Neural progenitor cell (in vitro differentiated cells): ENCODE data around the gene PLD6. TPM values are rescaled to one million over a fixed set of nuclear protein-coding genes. Genes with fewer than 3 reads are reported as not detected.

ENCODE experiments used
- DNase-seq: peaks from one replicate; pipeline ENCODE4 v3.0.0-alpha.2; 2016; ENCODE audit warnings: low spot score
- H2AFZ ChIP-seq: fragments of 200-600 bp; sonication (generic); replicated peaks from 2 replicates; pipeline ENCODE4 v1.6.1; 2016; ENCODE audit warnings: antibody characterized with exemption
- H3F3A ChIP-seq: fragments of 200-600 bp; sonication (generic); 2 replicates; pipeline ENCODE4 v1.6.1; 2016; ENCODE audit warnings: antibody characterized with exemption, low read depth
- H3K27ac ChIP-seq: fragments of 200-600 bp; sonication (generic); 2 replicates; pipeline ENCODE4 v1.5.1; 2016; ENCODE audit warnings: mild to moderate bottlenecking
- H3K27me3 ChIP-seq: fragments of 200-600 bp; sonication (generic); 2 replicates; pipeline ENCODE4 v1.6.1; 2016; ENCODE audit warnings: mild to moderate bottlenecking, moderate library complexity
- H3K36me3 ChIP-seq: fragments of 200-600 bp; sonication (generic); 2 replicates; pipeline ENCODE4 v1.5.1; 2016
- H3K4me1 ChIP-seq: fragments of 200-600 bp; sonication (generic); 2 replicates; pipeline ENCODE4 v1.6.1; 2016; ENCODE audit warnings: mixed run types
- H3K4me2 ChIP-seq: fragments of 200-600 bp; sonication (generic); 2 replicates; pipeline ENCODE4 v1.6.1; 2016
- H3K4me3 ChIP-seq: fragments of 200-600 bp; sonication (generic); 2 replicates; pipeline ENCODE4 v1.5.1; 2016
- H3K79me2 ChIP-seq: fragments of 200-600 bp; sonication (generic); 2 replicates; pipeline ENCODE4 v1.6.1; 2016; ENCODE audit warnings: low read depth
- H3K9ac ChIP-seq: fragments of 200-600 bp; sonication (generic); 2 replicates; pipeline ENCODE4 v1.6.1; 2016
- H3K9me3 ChIP-seq: fragments of 200-600 bp; sonication (generic); 2 replicates; pipeline ENCODE4 v1.5.1; 2016; ENCODE audit warnings: low read depth
- H4K20me1 ChIP-seq: fragments of 200-600 bp; sonication (generic); 2 replicates; pipeline ENCODE4 v1.6.1; 2016; ENCODE audit warnings: low read depth
- H3K27ac Mint-ChIP-seq: 3 replicates; pipeline ENCODE4 v1.8.0; 2021; ENCODE audit warnings: mixed read lengths
- H3K27me3 Mint-ChIP-seq: 2 replicates; pipeline ENCODE4 v1.8.0; 2022; ENCODE audit warnings: low read depth, mild to moderate bottlenecking, inconsistent platforms, moderate library complexity, mixed read lengths; ENCODE audit not compliant: insufficient read depth
- H3K36me3 Mint-ChIP-seq: 3 replicates; pipeline ENCODE4 v1.8.0; 2021; ENCODE audit warnings: mixed read lengths
- H3K4me1 Mint-ChIP-seq: 3 replicates; pipeline ENCODE4 v1.8.0; 2021; ENCODE audit warnings: mixed read lengths
- H3K4me3 Mint-ChIP-seq: 3 replicates; pipeline ENCODE4 v1.8.0; 2021; ENCODE audit warnings: mild to moderate bottlenecking, moderate library complexity, mixed read lengths
- H3K9me3 Mint-ChIP-seq: 3 replicates; pipeline ENCODE4 v1.8.0; 2020; ENCODE audit warnings: mixed read lengths
- EZH2 ChIP-seq: fragments of 200-600 bp; sonication (generic); IDR thresholded peaks from 2 replicates; pipeline ENCODE4 v1.6.1; 2017; ENCODE audit warnings: antibody characterized with exemption, mild to moderate bottlenecking, moderate library complexity
- EZH2phosphoT487 ChIP-seq: fragments of 200-600 bp; sonication (generic); IDR thresholded peaks from 2 replicates; pipeline ENCODE4 v1.6.1; 2017; ENCODE audit warnings: antibody characterized with exemption
- total RNA-seq: library from RNA; depleted of rRNA; stranded (reverse); fragments of >200 nt; gene quantifications from 2 replicates; pipeline ENCODE4 v1.2.3, GENCODE V29; 2015; ENCODE audit warnings: low replicate concordance
- TF ChIP-seq, protein P1 (sequence below): fragments of 200-600 bp; sonication (generic); IDR thresholded peaks from 2 replicates; pipeline ENCODE4 v1.5.1; 2017; ENCODE audit warnings: antibody characterized with exemption, mild to moderate bottlenecking

PLD6 gene
- total RNA-seq, 1 donor from 2014 or later: 1.2 TPM

DNA sequence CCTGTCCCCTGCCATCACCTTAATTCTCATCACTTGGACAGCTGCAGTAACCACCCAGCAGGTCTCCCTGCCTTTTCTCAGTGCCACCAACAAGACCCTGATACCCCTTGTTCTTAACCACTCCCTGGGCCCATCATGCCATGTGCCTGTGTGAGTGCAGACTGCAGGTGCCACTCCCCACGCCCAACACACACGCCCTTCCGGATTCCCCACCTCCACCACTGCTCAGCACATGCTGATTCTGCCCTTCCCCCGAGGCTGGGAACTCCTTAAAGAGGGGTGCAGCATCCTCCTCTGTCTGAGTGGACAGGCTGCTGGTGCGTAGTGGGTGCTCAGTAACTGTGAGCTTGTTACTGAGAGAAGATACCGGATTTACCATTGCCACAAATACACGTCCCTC is 52.4 kb downstream of the PLD6 start:
- Histone ChIP-seq H3K4me2 (no peak overlapping the region), H3K27ac (no peak overlapping the region), H3K36me3 (no peaks in the 10 kb centered on the region), H3K27me3 (no peaks in the 10 kb centered on the region), H3F3A (no peaks in the 10 kb centered on the region), H4K20me1 (no peaks in the 10 kb centered on the region), H3K79me2 (no peaks in the 10 kb centered on the region), H3K4me1 (no peaks in the 10 kb centered on the region), H3K9ac (no peak overlapping the region), H3K9me3 (no peaks in the 10 kb centered on the region), H2AFZ (no peak overlapping the region), H3K4me3 (no peak overlapping the region)
- H3K27ac Mint-ChIP-seq: no peak overlapping the region
- DNase-seq: no peak
- no peaks in the 10 kb centered on the region for H3K4me1 Mint-ChIP-seq
- H3K9me3 Mint-ChIP-seq: no peaks in the 10 kb centered on the region
- H3K36me3 Mint-ChIP-seq: peaks cover 39% of the 10 kb centered on the region
- no peak for TF ChIP-seq EZH2
- TF ChIP-seq, protein P1, sequence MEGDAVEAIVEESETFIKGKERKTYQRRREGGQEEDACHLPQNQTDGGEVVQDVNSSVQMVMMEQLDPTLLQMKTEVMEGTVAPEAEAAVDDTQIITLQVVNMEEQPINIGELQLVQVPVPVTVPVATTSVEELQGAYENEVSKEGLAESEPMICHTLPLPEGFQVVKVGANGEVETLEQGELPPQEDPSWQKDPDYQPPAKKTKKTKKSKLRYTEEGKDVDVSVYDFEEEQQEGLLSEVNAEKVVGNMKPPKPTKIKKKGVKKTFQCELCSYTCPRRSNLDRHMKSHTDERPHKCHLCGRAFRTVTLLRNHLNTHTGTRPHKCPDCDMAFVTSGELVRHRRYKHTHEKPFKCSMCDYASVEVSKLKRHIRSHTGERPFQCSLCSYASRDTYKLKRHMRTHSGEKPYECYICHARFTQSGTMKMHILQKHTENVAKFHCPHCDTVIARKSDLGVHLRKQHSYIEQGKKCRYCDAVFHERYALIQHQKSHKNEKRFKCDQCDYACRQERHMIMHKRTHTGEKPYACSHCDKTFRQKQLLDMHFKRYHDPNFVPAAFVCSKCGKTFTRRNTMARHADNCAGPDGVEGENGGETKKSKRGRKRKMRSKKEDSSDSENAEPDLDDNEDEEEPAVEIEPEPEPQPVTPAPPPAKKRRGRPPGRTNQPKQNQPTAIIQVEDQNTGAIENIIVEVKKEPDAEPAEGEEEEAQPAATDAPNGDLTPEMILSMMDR: no peak
- TF ChIP-seq EZH2phosphoT487: no peak
- peaks cover 4% of the 10 kb centered on the region for H3K27me3 Mint-ChIP-seq
- H3K4me3 Mint-ChIP-seq: no peak overlapping the region

DNA sequence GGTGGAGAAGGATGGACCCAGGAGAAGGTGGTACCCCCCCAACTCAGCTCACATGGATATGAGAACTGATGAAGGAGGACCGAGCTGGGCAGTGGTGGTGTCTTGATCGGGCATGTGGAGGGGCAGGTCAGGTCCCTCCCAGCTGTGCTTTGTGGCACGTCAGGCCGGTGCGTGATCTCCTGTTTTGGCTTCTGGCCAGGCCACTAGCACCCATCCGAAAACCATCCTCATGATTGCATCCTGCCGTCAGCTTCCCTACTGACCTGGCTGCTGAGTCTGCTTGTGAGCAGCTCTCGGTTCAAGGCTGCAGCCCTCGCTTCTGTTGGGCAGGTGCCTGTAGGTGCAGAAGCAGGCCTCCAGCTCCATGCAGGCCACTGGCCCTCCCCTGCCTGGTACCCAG is 53.1 kb downstream of the PLD6 start:
- H3K27ac ChIP-seq: no peak overlapping the region
- H4K20me1 ChIP-seq: no peaks in the 10 kb centered on the region
- Mint-ChIP-seq H3K36me3 (peaks cover 40% of the 10 kb centered on the region), H3K27ac (no peak overlapping the region), H3K9me3 (no peaks in the 10 kb centered on the region), H3K4me1 (no peaks in the 10 kb centered on the region), H3K4me3 (no peak overlapping the region), H3K27me3 (peaks cover 4% of the 10 kb centered on the region)
- H3K9me3 ChIP-seq: no peaks in the 10 kb centered on the region
- H3K27me3 ChIP-seq: no peaks in the 10 kb centered on the region
- no peak overlapping the region for H2AFZ ChIP-seq
- no peak overlapping the region for H3K4me2 ChIP-seq
- no peaks in the 10 kb centered on the region for H3F3A ChIP-seq
- DNase-seq: no peak
- no peak overlapping the region for H3K4me3 ChIP-seq
- TF ChIP-seq, protein P1: no peak
- TF ChIP-seq EZH2phosphoT487: no peak
- no peak for TF ChIP-seq EZH2
- no peak overlapping the region for H3K9ac ChIP-seq
- H3K36me3 ChIP-seq: no peaks in the 10 kb centered on the region
- H3K4me1 ChIP-seq: no peaks in the 10 kb centered on the region
- no peaks in the 10 kb centered on the region for H3K79me2 ChIP-seq

DNA sequence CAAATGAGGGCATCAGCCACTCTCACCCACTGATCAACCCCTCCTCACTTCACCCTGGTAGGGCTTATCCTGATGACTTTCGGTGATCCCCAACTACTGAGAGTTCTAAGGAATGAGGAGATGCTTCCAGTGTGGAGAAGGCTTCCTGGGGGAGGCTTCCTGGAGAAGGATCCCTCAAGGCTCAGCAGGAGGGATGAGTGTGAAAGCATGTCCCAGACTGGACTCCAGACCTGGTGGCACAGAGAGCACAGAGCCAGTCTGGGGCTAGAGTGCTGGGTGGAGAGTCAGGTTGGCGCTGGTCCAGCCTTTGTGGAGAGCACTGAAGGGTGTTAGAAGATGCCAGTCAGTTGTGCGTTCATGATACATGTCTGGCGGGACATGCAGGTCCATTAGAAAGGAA is 53.7 kb downstream of the PLD6 start:
- no peaks in the 10 kb centered on the region for H3K79me2 ChIP-seq
- no peak overlapping the region for H3K9ac ChIP-seq
- H3K27ac Mint-ChIP-seq: no peak overlapping the region
- no peaks in the 10 kb centered on the region for H3K27me3 ChIP-seq
- no peaks in the 10 kb centered on the region for H4K20me1 ChIP-seq
- H3K36me3 Mint-ChIP-seq: peaks cover 43% of the 10 kb centered on the region
- no peaks in the 10 kb centered on the region for H3K4me1 Mint-ChIP-seq
- H3K4me3 ChIP-seq: no peak overlapping the region
- H3K4me1 ChIP-seq: no peaks in the 10 kb centered on the region
- H2AFZ ChIP-seq: no peak overlapping the region
- peaks cover 4% of the 10 kb centered on the region for H3K27me3 Mint-ChIP-seq
- H3F3A ChIP-seq: no peaks in the 10 kb centered on the region
- TF ChIP-seq EZH2phosphoT487: no peak
- TF ChIP-seq, protein P1: no peak
- no peaks in the 10 kb centered on the region for H3K9me3 ChIP-seq
- DNase-seq: no peak
- H3K4me3 Mint-ChIP-seq: no peak overlapping the region
- no peaks in the 10 kb centered on the region for H3K36me3 ChIP-seq
- no peak overlapping the region for H3K27ac ChIP-seq
- H3K4me2 ChIP-seq: no peak overlapping the region
- no peaks in the 10 kb centered on the region for H3K9me3 Mint-ChIP-seq
